GM12878 (cell line): ENCODE measurements around the gene FGFR1OP2. TPM values are rescaled to one million over a fixed set of nuclear protein-coding genes. Genes with fewer than 3 reads are reported as not detected.

Experiments used
- ATAC-seq: fragments of 200-7000 bp; cut with Tn5 transposase; 3 replicates; pipeline ENCODE4 v1.9.1; 2020; ENCODE audit warnings: mild to moderate bottlenecking, moderate library complexity
- BruUV-seq: library from RNA; stranded (reverse); fragments of 400-500 nt; replicated peaks from 2 replicates; lab custom pipeline; 2021; lab: Mats Ljungman, UMichigan
- CTCF ChIA-PET: fragments of 300-600 bp; sonication (Branson Sonifier 250); formaldehyde crosslinking; extraction: SDS; loops from one replicate; lab custom pipeline; 2021; ENCODE audit warnings: inconsistent platforms; lab: Yijun Ruan, JAX
- POLR2A ChIA-PET: fragments of 350-600 bp; formaldehyde crosslinking; extraction: SDS; loops from one replicate; lab custom pipeline; 2021; ENCODE audit warnings: inconsistent platforms; lab: Charles Lee
- RAD21 ChIA-PET: fragments of 300-600 bp; sonication (Branson Sonifier 250); formaldehyde crosslinking; loops from one replicate; lab custom pipeline; 2023; ENCODE audit warnings: antibody characterized with exemption; ENCODE audit not compliant: unreplicated experiment; lab: Charles Lee
- SMC1A ChIA-PET: fragments of 300-600 bp; sonication (Branson Sonifier 250); formaldehyde crosslinking; loops from one replicate; lab custom pipeline; 2023; ENCODE audit not compliant: unreplicated experiment, uncharacterized antibody; lab: Charles Lee
- DNase-seq: peaks from one replicate; pipeline ENCODE4 v3.0.0-alpha.2; 2011; ENCODE audit warnings: low read depth, low spot score
- FAIRE-seq: peaks from 3 replicates; lab custom pipeline; 2011; peaks lifted over from hg19 to GRCh38; lab: Jason Lieb, UNC
- H2AFZ ChIP-seq: 2 replicates; pipeline ENCODE4 v1.6.0; 2011; ENCODE audit warnings: low read depth, low read length, control low read depth; ENCODE audit not compliant: control insufficient read depth
- H3K27ac ChIP-seq: 2 replicates; pipeline ENCODE4 v1.5.1; 2011; ENCODE audit warnings: control low read depth; ENCODE audit not compliant: control insufficient read depth, insufficient read depth
- H3K27me3 ChIP-seq, 2 experiments: replicated peaks in 1 of 2; 2 replicates each; pipeline versions ENCODE4 v1.6.0 to v1.6.1; 2011; ENCODE audit warnings: low read length in 1 of 2; ENCODE audit not compliant: control insufficient read depth in 2 of 2, insufficient read depth in 2 of 2
- H3K36me3 ChIP-seq, 2 experiments: 2 replicates each; pipeline ENCODE4 v1.5.1; 2011; ENCODE audit warnings: low read length in 1 of 2; ENCODE audit not compliant: control insufficient read depth in 2 of 2, insufficient read depth in 2 of 2
- H3K4me1 ChIP-seq: 2 replicates; pipeline ENCODE4 v1.6.1; 2011; ENCODE audit warnings: mild to moderate bottlenecking, low read length, moderate library complexity, mixed read lengths; ENCODE audit not compliant: control insufficient read depth, insufficient read depth
- H3K4me2 ChIP-seq: 2 replicates; pipeline ENCODE4 v1.6.0; 2011; ENCODE audit warnings: control low read depth; ENCODE audit not compliant: control insufficient read depth, insufficient read depth
- H3K4me3 ChIP-seq: fragments of 200-600 bp; sonication (generic); 2 replicates; pipeline ENCODE4 v1.5.1; 2016
- H3K79me2 ChIP-seq: 2 replicates; pipeline ENCODE4 v1.6.0; 2011; ENCODE audit warnings: low read length; ENCODE audit not compliant: control insufficient read depth, insufficient read depth
- H3K9ac ChIP-seq: 2 replicates; pipeline ENCODE4 v1.8.0; 2011; ENCODE audit warnings: low read length, control low read depth, mixed read lengths; ENCODE audit not compliant: control insufficient read depth, insufficient read depth
- H3K9me3 ChIP-seq: replicated peaks from 3 replicates; pipeline ENCODE4 v1.5.1; 2011; ENCODE audit warnings: mild to moderate bottlenecking, low read length; ENCODE audit not compliant: control insufficient read depth, insufficient read depth
- H4K20me1 ChIP-seq: 2 replicates; pipeline ENCODE4 v1.6.0; 2011; ENCODE audit not compliant: control insufficient read depth, insufficient read depth
- LARP7 ChIP-seq: fragments of 450-650 bp; IDR thresholded peaks from 2 replicates; pipeline ENCODE4 v1.6.1; 2017; ENCODE audit warnings: mild to moderate bottlenecking
- RUNX3 ChIP-seq: IDR thresholded peaks from 2 replicates; pipeline ENCODE4 v1.6.1; 2012; ENCODE audit warnings: low read length, inconsistent platforms
- SIN3A ChIP-seq: IDR thresholded peaks from 2 replicates; pipeline ENCODE4 v1.6.1; 2012; ENCODE audit warnings: low read depth, low read length, improper control_type of control experiment
- WGBS: methylation state at CpG from one replicate; pipeline ENCODE4 v1.1.6; 2016; ENCODE audit warnings: low lambda C conversion rate; ENCODE audit not compliant: insufficient replicate concordance, insufficient coverage; ENCODE audit errors: missing lambda C conversion rate; 5-methylcytosine and 5-hydroxymethylcytosine counted together
- in situ Hi-C: fragments of 300-500 bp; cut with MboI; formaldehyde crosslinking; loops from 9 replicates; pipeline ENCODE4 v1.14.3; 2018; ENCODE audit warnings: mixed read lengths
- intact Hi-C: fragments of 100-400 bp; cut with micrococcal nuclease; formaldehyde crosslinking; loops from one replicate; pipeline ENCODE4 v1.14.2; 2022; ENCODE audit not compliant: unreplicated experiment
- polyA plus RNA-seq, 11 experiments: library from polyadenylated mRNA; depleted of rRNA in 4 of 11; unstranded in 6 of 11; stranded (reverse) in 5 of 11; fragments of >200 nt; fragmentation: Nextera tagmentation in 4 of 11; fragmentation: Illumina TruSeq in 1 of 11; extraction: Ambion mirVana in 4 of 11; extraction: Trizol in 1 of 11; gene quantifications; 1 replicate in 1 of 11; 2 replicates in 10 of 11; pipeline versions ENCODE4 v1.2.1 to v1.2.3, GENCODE V29; 2011 to 2016; ENCODE audit warnings: inconsistent platforms in 2 of 11, missing spikeins in 2 of 11, low read depth in 1 of 11
- total RNA-seq, 4 experiments: library from RNA; depleted of rRNA in 3 of 4; stranded (reverse); fragments of >200 nt in 3 of 4; fragmentation: Illumina TruSeq in 1 of 4; extraction: Trizol in 1 of 4; gene quantifications; 2 replicates each; pipeline versions ENCODE4 v1.2.1 to v1.2.3, GENCODE V29; 2013 to 2021

FGFR1OP2 gene
- total and polyA plus RNA-seq, 10 of the 15 experiments (the other 5 are each of a cell fraction or from before 2014, with no cell fraction given): 28.5 to 59.1 (median 38.3) TPM

DNA sequence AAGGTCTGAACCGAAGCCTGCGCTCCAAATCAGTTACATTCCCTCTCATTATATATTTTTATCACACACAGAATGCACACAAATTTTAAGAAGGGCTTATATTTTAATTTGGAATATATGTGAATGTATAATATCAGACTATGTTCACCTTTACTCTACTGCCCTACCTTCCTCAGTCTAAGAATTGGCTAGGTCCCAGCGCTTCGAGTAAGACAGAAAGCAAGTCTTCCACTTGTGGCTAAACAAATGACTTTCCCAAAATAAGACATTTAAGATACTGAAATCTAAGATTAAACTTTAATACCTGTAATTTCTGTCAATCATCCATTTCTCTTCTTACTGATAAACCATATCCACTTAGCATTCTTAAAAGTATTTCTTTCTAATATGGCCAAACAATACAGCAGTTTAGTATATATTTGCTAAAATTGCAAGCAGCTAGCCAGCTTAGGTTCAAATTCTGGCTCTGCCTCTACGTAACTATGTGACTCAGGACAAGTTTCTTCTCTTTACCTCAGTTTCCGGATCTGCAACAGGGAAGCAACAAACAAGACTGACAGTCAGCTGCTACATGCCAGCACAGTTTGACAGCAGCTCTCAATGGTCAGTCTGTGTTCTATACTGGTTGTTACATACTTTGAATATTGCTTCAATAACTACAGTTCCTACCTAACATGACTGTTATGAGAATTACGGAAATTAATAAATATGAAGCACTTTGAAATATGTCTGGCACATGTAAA is 2.5 kb upstream of the FGFR1OP2 start:
- Histone ChIP-seq H2AFZ (no peak overlapping the region), H3K9me3 (no peaks in the 10 kb centered on the region), H3K4me3 (peak overlapping the region; percentile 99), H3K9ac (peak overlapping the region; percentile 31; the same call in 1 of the 2 replicates), H3K79me2 (peaks cover 81% of the 10 kb centered on the region), H3K4me1 (no peaks in the 10 kb centered on the region), H3K36me3 (0 out of 4 replicates have a peak, but pooled peaks cover 0 to 7% of the 10 kb centered on the region in 2 experiments), H4K20me1 (no peaks in the 10 kb centered on the region), H3K27me3 (no peaks in the 10 kb centered on the region), H3K27ac (0 out of 2 replicates have a peak overlapping the region, but pooled peaks have one; percentile 26), H3K4me2 (peak overlapping the region; percentile 89)
- FAIRE-seq (no peak), ATAC-seq (no peak), DNase-seq (no peak)
- ChIA-PET SMC1A (interaction anchor here (0.6 to 1.9 kb wide), 8 partner anchors 9 to 75 kb away, joined by 3 to 7 read pairs (median 4); no protein-coding TSS in a partner anchor), POLR2A (interaction anchor here (1.0 to 1.2 kb wide), 3 partner anchors 9 to 103 kb away, joined by 3 to 4 read pairs (median 3); partner anchors contain the start of gene ITPR2), RAD21 (interaction anchor here (1.1 to 2.8 kb wide), 3 partner anchors 36 to 74 kb away, joined by 5 to 10 read pairs (median 8); no protein-coding TSS in a partner anchor), CTCF (interaction anchor here (0.7 to 1.8 kb wide), 6 partner anchors 15 to 389 kb away, joined by 3 to 5 read pairs (median 3); no protein-coding TSS in a partner anchor)
- intact Hi-C loops: loop anchor here (10.0 kb wide), 2 partner anchors 209 to 309 kb away; partner anchors contain the start of gene STK38L
- 63% methylated on average over 7 of the region's 7 CpGs for WGBS
- peak; percentile 18; the same call in 1 of the 2 replicates for TF ChIP-seq RUNX3
- 0 out of 2 replicates have a peak, but pooled peaks have one; percentile 14 for TF ChIP-seq SIN3A
- TF ChIP-seq LARP7: no peak
- in situ Hi-C loops: no loop called here
- no TSS peak for BruUV-seq
